Peyer's patch (tissue), 4 donors: ENCODE data around the gene ASB12. TPM values are rescaled to one million over a fixed set of nuclear protein-coding genes. Genes with fewer than 3 reads are reported as not detected.

ENCODE experiments used
- DNase-seq, 3 donors: peaks; one replicate each; pipeline ENCODE4 v3.0.0-alpha.2; 2017 to 2019
- H3K27ac ChIP-seq, 4 donors: fragments of 200-600 bp; sonication (generic); one replicate each; pipeline ENCODE4 v1.5.1; 2016 to 2019
- H3K27me3 ChIP-seq, 2 donors: fragments of 200-600 bp; sonication (generic); one replicate each; pipeline ENCODE4 v1.5.1; 2019
- H3K36me3 ChIP-seq, 3 donors: fragments of 200-600 bp; sonication (generic); one replicate each; pipeline ENCODE4 v1.5.1; 2016 to 2019
- H3K4me1 ChIP-seq, 4 donors: fragments of 200-600 bp; sonication (generic); one replicate each; pipeline ENCODE4 v1.5.1; 2016 to 2019
- H3K4me3 ChIP-seq, 4 donors: fragments of 200-600 bp; sonication (generic); 1 replicate in 3 of 4; 2 replicates in 1 of 4; pipeline ENCODE4 v1.5.1; 2016 to 2019; ENCODE audit warnings: mild to moderate bottlenecking in 1 of 4
- H3K9me3 ChIP-seq, 4 donors: fragments of 200-600 bp; sonication (generic); one replicate each; pipeline ENCODE4 v1.5.1; 2016 to 2019; ENCODE audit warnings: mild to moderate bottlenecking in 1 of 4
- POLR2A ChIP-seq, 2 donors: fragments of 450-650 bp; IDR thresholded peaks; one replicate each; pipeline ENCODE4 v1.5.1; 2017; ENCODE audit warnings: antibody characterized with exemption in 2 of 2, mild to moderate bottlenecking in 2 of 2, moderate library complexity in 2 of 2
- total RNA-seq, 4 donors: library from RNA; depleted of rRNA; stranded (reverse); fragments of >200 nt; gene quantifications; one replicate each; pipeline ENCODE4 v1.1.0, GENCODE V29; 2016
- TF ChIP-seq, protein P1 (sequence below), 6 experiments: fragments of 450-650 bp in 4 of 6; fragments of 200-600 bp in 2 of 6; sonication (generic) in 1 of 6; IDR thresholded peaks; one replicate each; pipeline ENCODE4 v1.5.1; 2017 to 2019; ENCODE audit warnings: antibody characterized with exemption in 6 of 6, mild to moderate bottlenecking in 3 of 6, moderate library complexity in 1 of 6

The ASB12 gene
- total RNA-seq, 4 donors from 2014 or later = not detected

DNA sequence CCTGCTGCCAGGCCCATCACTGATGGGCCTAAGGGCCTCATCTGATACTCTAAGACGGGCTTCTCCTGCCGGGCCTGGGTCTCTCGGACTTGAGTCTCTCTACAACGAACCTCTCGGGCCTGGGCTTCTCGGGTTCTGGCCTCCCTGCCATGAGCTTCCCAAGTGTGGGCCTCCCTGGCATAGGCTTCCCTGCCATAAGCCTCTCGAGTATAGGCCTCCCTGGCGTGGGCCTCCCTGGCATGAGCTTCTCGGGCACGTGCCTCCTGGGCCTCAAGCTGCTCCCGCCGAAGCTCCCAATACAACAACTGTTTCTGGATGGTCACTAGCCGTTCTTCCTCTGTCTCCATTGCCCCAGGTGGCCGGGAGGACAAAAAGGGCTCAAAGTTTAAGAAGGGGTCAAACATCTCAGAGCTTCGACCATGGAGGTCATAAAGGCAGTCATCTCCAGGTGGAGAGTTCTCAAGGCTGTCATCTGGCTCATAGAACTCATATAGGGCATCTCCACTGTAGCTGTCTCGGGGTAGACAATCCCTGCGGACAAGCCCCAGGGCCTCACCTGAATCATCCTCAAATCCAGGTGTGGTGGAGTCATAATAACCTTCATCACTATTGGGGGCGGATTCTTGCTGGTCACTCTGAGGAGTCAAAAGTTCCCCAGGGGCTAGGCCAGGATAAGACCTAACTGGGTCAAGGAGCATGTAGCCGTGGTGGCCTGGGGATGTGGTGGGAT, 39.0 kb downstream of the ASB12 start:
- Histone ChIP-seq H3K36me3 (no peaks in the 10 kb centered on the region), H3K27me3 (no peaks in the 10 kb centered on the region), H3K4me3 (no peak overlapping the region), H3K27ac (no peak overlapping the region), H3K4me1 (no peaks in the 10 kb centered on the region), H3K9me3 (no peaks in the 10 kb centered on the region)
- DNase-seq = no peak
- TF ChIP-seq, protein P1, sequence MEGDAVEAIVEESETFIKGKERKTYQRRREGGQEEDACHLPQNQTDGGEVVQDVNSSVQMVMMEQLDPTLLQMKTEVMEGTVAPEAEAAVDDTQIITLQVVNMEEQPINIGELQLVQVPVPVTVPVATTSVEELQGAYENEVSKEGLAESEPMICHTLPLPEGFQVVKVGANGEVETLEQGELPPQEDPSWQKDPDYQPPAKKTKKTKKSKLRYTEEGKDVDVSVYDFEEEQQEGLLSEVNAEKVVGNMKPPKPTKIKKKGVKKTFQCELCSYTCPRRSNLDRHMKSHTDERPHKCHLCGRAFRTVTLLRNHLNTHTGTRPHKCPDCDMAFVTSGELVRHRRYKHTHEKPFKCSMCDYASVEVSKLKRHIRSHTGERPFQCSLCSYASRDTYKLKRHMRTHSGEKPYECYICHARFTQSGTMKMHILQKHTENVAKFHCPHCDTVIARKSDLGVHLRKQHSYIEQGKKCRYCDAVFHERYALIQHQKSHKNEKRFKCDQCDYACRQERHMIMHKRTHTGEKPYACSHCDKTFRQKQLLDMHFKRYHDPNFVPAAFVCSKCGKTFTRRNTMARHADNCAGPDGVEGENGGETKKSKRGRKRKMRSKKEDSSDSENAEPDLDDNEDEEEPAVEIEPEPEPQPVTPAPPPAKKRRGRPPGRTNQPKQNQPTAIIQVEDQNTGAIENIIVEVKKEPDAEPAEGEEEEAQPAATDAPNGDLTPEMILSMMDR (IDR thresholded peaks at IDR 0.05) = no peak
- TF ChIP-seq POLR2A (IDR thresholded peaks at IDR 0.05) = no peak

DNA sequence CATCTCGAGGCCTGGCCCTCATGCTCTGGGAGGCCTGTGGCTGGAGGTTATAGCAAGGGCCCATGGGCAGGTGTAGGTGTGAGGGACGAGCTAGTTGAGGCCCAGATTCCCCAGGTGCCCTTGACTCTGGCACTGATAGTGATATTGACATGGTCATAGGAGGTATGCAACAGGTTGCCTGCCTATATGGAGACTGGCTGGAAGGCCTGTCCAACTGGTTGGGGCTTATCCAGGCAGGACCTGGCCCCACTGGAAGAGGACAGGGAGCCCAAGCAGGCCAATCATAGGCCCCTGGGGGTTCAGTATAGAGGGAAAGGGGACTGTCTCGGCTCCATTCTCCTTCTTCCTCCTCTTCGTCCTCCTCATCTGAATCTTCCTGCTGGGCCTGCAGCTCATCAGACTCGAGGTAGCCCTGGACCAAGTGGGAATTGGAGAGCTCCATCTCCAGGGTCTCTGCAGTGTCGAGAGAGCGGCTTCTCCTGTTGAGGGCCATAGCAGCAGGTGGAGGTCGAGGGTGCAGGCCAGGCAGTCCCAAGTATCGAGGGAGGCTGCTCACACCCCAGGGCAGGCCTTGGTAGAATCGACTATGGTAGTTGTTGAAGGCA, 40.2 kb downstream of the ASB12 start:
- DNase-seq = no peak
- Histone ChIP-seq H3K4me1 (no peaks in the 10 kb centered on the region), H3K9me3 (no peaks in the 10 kb centered on the region), H3K4me3 (no peak overlapping the region), H3K27me3 (no peaks in the 10 kb centered on the region), H3K36me3 (no peaks in the 10 kb centered on the region), H3K27ac (no peak overlapping the region)
- no peak for TF ChIP-seq POLR2A (IDR thresholded peaks at IDR 0.05)
- TF ChIP-seq, protein P1 (IDR thresholded peaks at IDR 0.05) = no peak

DNA sequence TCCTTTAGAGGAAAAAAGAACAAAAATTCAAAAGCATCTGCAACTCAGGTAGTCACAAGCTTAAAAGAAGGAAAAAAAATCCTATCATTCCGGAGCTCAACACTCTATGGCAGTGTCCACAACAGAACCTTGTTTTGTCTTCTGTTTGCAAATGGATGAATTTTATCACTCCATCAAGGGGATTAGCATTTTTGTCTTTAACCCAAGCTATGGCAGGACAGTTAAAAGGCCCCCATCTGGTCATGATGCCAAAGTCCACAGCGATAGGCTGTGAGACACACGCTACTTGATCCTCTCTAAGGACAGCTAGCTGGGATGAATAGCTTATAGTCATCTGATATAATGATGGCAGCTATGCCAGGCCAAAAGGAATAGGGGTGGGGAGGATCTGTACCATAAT, 41.5 kb downstream of the ASB12 start:
- H3K4me3 ChIP-seq = no peak overlapping the region
- no peak for DNase-seq
- no peak overlapping the region for H3K27ac ChIP-seq
- no peaks in the 10 kb centered on the region for H3K9me3 ChIP-seq
- no peaks in the 10 kb centered on the region for H3K36me3 ChIP-seq
- no peaks in the 10 kb centered on the region for H3K27me3 ChIP-seq
- no peak for TF ChIP-seq POLR2A (IDR thresholded peaks at IDR 0.05)
- TF ChIP-seq, protein P1 (IDR thresholded peaks at IDR 0.05) = no peak
- H3K4me1 ChIP-seq = no peaks in the 10 kb centered on the region

DNA sequence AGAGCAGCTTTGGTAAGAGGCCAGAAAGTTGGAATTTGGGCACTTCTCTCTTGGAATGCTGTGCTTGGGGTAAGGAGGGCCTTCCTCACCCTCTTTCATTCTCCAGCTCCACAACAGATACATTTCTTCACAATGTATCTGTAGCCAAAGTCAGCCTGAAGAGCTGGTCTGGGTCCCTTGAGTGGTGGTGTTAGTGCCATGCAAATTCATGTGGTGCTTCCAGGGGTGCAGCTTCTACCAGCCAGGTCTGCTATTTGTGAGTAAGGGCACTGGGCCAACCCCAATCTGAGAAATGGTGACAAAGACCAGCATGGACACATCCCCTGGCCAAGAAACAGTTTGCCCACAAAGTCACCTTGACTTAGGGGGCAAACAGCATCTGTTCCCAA, 42.7 kb downstream of the ASB12 start:
- Histone ChIP-seq H3K27ac (no peak overlapping the region), H3K9me3 (no peaks in the 10 kb centered on the region), H3K27me3 (no peaks in the 10 kb centered on the region), H3K4me1 (no peaks in the 10 kb centered on the region), H3K4me3 (no peak overlapping the region), H3K36me3 (no peaks in the 10 kb centered on the region)
- no peak for TF ChIP-seq POLR2A (IDR thresholded peaks at IDR 0.05)
- TF ChIP-seq, protein P1 (IDR thresholded peaks at IDR 0.05) = no peak
- no peak for DNase-seq

DNA sequence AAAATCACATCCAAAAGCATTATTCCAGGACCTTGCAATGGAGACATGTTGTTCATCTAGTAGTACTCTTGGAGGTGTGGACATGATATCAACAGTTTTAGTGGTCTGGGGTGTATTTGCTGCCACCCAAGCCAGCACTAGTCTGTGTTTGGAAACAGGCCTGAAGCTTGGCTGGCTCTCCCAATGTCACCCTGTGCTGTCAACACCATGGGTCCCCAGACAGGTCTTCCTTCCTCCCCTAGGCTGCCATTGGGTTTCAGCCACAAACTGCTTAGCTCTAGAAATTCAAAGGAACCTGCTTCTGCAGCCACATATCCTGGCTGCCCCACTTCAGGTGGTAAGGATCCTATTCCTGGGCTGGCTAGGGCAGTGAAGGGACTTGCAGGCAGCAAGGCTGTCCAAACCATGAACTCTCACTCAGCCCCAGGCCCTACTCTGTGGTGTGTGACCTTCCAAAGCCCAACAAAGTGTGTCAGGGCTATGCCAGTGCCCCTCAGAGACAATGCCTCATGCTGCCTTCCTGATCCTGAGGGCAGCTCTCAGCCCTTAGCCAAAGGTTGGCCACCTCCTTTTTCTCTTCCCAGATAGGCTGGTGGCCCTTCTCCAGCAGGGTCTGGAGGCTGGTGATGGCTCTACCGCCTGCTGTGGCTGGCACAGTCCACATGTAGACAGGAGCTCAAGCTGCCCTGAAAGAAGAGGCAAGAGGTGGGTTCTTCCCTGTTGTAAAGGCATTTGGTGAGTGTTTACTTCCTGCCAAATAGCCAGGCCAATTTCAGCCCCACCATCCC, 43.2 kb downstream of the ASB12 start:
- Histone ChIP-seq H3K4me3 (no peak overlapping the region), H3K4me1 (no peaks in the 10 kb centered on the region), H3K27me3 (no peaks in the 10 kb centered on the region), H3K27ac (no peak overlapping the region), H3K36me3 (no peaks in the 10 kb centered on the region), H3K9me3 (no peaks in the 10 kb centered on the region)
- TF ChIP-seq POLR2A (IDR thresholded peaks at IDR 0.05) = no peak
- TF ChIP-seq, protein P1 (IDR thresholded peaks at IDR 0.05) = no peak
- no peak for DNase-seq
